Smooth muscle cell of the brain vasculature (primary cell): ENCODE results near the gene RABL6.
A peak's percentile ranks its signal among the peaks of the same experiment; 100 is the strongest.
"Not testable (repeated sequence)": the region's sequence is repeated elsewhere in the genome, so short reads cannot be mapped to it uniquely, and the experiment has no call there.

ENCODE experiments used
- DNase-seq: peaks from one replicate; pipeline ENCODE4 v3.0.0-alpha.2; 2012; ENCODE audit warnings: low read depth, low spot score

The RABL6 gene

DNA sequence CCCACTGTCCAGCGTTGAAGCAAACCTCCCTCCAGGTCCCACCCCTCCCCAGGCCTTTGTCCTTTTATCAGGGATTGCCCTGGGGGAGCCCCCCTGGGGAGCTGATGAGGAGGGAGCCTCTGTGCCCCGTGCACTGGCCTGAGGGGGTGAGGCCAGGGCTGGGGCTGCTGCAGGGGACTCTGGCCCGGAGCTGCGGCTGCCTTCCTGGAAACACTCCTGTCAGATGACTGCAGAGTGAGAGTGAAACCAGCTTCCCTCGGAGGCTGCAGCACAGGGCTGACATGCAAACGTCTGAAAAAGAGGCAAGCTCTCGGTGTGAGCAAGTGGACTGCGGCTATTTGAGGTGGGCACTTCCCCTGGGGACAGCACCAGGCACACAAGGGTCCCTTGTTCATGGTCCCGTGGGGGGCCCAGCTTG, 74.0 kb downstream of the RABL6 start:
- no peak for DNase-seq

DNA sequence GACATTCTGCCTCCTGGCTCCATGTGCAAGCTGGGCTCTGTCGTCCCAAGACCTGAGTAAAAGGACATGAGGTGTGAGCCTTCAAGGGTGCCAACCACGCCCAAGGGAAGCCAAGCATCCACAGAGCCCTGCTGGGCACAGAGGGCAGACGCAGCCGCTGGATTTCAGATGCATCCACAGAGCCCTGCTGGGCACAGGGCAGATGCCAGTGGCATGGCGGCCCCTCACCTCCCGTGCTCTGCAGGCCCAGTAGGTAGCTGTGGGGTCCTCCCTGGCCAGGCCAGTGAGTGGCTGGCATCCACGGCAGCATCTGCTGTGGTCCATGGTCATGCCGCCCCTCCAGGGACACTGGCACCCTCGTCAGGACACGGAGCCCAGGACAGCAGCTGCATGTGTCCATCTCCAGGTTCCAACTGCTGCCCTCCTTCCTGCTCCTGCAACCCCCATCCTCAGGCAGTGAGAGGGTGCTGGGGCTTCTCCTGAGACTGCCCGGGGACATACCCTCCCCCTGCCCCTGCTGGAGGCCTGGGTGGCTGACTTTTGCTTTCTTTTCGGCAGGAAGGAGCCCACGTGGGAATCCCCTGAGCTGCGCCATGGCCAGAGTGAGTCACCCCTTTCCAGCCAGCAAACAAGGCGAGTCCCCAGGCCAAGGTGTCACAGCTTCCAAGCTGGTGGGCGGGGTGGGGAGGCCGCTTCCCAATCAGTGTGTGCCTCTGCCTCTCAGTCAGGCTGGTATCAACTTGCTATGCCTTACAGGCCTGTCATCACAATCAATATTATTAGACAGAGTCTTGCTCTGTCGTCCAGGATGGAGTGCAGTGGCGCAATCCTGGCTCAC, 74.6 kb downstream of the RABL6 start:
- no peak for DNase-seq

- DNase-seq = not testable (repeated sequence)
Measured at GRCh38 chr9:136882947-136883283, 75.2 kb downstream of the RABL6 start.

- DNase-seq = not testable (repeated sequence)
Measured at GRCh38 chr9:136883670-136884069, 75.9 kb downstream of the RABL6 start.

DNA sequence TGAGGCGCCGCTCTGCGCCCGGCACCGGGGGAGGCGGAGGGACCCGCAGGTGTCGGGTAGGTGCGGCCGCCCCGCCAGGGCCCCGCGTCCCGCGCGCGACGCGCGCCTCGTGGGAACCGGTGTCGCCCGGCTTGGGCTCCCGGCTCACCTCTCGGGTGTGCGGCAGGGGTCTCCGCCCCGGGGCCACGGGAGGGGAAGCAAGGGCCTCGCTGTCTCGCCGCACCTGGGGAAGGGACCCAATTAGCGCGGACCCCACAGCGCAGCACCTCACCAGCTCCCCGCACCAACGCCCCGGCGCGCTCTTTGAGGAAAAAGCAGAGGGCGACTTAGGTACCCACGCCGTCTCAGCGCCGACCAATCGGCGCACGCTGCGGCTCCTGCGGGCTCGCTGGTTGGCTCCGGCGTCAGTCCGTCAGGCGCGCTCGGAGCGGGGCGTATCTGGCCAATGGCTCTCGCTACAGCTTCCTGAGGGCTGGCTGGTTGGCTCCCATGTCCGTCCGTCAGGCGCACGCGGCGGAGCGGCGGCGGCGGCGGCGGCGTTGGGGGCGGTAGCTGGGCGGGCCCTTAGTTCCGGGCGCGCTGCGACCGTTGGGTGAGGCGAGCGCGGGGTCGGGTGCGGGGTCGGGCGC, 78.3 kb downstream of the RABL6 start, which contains the start of gene TRAF2:
TSS of gene TRAF2 (plus strand) at position 567 of the 629 bp plus-strand sequence. CDS start 12,225 bp downstream, outside the sequence.
- peak; percentile 99 for DNase-seq

DNA sequence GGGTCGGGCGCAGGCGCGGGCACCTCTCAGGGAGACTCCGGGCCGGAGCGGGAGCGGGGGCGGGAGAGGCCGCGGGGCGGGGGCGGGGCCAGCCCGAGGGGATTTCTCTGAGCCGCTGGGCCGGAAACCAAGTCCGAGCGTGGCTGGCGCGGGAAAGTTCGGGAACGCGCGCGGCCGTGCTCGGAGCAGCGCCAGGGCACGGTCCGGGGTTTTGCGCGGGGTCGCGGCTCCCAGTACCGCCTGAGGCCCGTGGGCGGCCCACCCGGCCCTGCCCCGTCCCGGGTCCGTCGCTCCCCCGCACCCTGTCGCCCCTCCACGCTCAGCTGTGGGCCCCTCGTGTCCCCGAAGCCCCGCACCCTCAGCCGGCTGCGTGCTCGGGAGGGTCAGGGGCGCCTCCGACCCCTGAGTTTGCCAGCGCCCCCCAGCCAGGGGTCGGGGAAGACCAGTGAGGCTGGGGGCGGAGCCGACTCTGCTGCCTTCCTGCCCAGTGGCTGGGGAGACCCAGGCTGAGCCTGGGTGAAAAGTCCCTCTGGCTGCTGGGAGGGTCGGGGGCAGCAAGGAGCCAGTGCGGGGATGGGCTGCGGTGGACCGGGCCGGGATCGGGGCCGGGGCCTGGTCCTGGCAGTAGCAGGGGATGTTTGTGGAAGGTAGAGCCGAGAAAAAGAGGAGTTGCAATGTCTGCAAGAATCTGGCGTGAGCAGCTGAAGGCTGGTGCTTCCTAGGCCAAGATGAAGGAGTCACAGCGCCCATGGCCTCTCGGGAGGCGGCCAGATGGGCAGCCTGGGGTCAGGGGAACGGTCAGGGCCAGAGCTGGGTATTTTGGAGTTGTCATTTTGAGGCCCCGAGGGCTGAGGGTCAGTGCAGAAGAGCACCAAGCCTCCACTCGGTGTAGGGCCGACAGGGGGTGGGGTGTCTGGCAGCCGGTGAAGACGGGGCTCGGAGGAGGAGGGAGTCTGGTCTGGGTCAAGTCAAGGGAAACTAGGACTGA, 79.2 kb downstream of the RABL6 start:
- no peak for DNase-seq

DNA sequence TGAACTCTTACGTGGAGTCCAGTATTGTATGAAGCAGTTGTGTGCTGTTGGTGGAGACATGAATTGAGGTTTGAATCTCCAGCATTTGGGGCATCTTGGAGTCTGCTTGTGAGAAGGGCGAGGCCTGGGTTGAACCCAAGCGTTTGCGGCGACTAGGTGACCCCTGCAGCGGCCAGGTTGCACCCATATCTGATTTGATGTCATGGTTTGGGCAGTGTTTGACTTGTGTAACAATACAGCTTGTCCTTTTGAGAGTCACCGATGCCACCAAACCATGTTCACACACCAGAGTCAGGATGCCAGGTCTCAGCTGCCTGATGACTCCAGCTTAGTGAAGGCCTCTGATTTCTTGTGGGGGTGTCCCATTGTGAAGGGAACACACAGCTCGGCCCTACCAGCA, 80.7 kb downstream of the RABL6 start:
- DNase-seq = no peak

GRCh38 chr9:136889858-136890257, 82.1 kb downstream of the RABL6 start:
- no peak for DNase-seq

GRCh38 chr9:136890661-136891060, 82.9 kb downstream of the RABL6 start:
- no peak for DNase-seq
